ENCODE data around the gene PLN.

The PLN gene

DNA sequence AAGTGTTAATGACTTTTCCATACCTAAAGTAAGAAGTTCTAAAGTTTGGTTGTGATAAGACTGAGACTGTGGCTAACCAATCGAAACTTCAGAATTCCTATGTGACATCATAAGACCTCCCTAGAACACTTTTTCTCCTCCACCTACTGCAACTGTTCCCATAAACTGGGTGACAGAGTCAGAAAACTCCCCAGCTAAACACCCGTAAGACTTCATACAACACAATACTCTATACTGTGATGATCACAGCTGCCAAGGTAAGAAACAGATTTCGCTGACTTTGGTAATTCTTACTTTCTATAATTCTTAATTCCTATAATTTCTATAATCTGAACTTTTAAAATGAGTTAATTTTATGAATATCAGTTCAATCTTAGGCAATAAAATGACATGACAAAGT, at the start of gene PLN:
TSS of gene PLN (plus strand) at position 161 of the 400 bp plus-strand sequence. CDS start 10,626 bp downstream, outside the sequence.
- no peak within 1 kb of the TSS for H3K4me3 ChIP-seq (ENCODE audit: low read length)
- no peaks in the 10 kb centered on the region for H3K9me3 ChIP-seq (ENCODE audit: low read length)
- no peaks in the 10 kb centered on the region for H3K36me3 ChIP-seq (ENCODE audit: insufficient read depth, low read length)
- no peaks in the 10 kb centered on the region for H3K27me3 ChIP-seq (ENCODE audit: insufficient read depth, low read length)
- no peaks in the 10 kb centered on the region for H3K4me1 ChIP-seq (ENCODE audit: insufficient read depth, low read length)
- no peak within 1 kb of the TSS for H2AFZ ChIP-seq (ENCODE audit: low read depth, low read length)

DNA sequence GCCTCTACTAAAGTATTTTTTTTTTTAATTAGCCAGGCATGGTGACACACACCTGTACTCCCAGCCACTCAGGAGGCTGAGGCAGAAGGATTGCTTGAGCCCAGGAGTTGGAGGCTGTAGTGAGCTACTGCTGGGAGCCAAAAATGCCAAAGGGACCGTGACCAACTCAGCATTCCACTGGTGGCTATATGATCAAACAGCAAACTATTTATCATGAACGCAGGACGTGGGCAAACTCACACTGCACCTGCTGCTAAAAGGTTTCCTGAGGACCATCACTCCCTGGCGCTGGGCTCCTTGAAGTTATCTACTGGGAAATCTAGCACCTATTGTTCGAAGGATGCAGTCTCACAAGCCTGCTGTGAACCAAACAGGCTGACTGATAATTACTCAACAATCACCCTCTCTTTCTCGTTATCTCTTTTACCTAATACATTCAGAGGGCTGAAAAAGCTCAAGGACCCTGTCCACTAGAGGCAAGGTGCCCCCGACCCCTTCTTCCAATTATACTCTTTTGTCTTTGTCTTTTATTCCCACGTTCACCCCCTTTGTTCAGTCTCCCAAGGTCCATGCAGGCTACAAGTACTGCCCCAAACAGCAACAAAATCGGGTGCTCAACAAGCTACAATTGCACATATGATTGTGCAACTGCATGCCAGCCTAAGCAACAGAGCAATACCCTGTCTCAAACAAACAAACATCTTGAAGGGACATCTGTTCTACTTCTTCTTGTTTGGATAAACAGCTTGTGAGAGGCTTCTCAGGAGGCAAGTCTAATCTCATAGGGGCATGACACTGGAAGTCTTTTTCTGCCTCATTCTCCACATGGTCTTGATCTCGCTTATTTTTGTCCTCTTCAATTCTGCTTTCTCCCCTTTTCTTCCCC, 47.7 kb upstream of the PLN start:
- H3K4me1 ChIP-seq (ENCODE audit: insufficient read depth, low read length) = no peaks in the 10 kb centered on the region
- H3K36me3 ChIP-seq (ENCODE audit: insufficient read depth, low read length) = no peaks in the 10 kb centered on the region
- H3K4me3 ChIP-seq (ENCODE audit: low read length) = no peak overlapping the region
- no peaks in the 10 kb centered on the region for H3K9me3 ChIP-seq (ENCODE audit: low read length)
- H3K27me3 ChIP-seq (ENCODE audit: insufficient read depth, low read length) = no peaks in the 10 kb centered on the region
- no peak overlapping the region for H2AFZ ChIP-seq (ENCODE audit: low read depth, low read length)

DNA sequence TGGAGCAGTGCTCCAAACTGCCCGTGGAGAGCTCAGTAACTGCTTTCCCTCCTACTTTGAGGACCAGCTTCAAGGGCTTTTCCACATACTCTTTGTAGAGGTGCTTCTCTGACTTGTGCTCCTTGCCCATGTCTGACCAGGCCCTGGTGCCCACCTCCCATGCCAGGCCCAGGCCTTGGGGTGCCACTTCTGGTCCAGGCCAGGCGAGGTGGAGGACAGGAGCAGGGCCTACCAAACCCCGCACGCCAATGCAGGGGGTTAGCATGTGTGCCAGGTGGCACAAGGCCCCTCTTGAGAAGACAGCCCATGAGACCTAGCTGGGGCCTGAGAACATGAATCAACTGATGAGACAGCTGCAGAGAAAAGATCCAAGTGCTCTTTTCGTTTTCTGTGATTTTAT, 47.0 kb upstream of the PLN start:
- Histone ChIP-seq H3K4me1 (ENCODE audit: insufficient read depth, low read length) (no peaks in the 10 kb centered on the region), H3K9me3 (ENCODE audit: low read length) (no peaks in the 10 kb centered on the region), H2AFZ (ENCODE audit: low read depth, low read length) (no peak overlapping the region), H3K27me3 (ENCODE audit: insufficient read depth, low read length) (no peaks in the 10 kb centered on the region), H3K4me3 (ENCODE audit: low read length) (no peak overlapping the region), H3K36me3 (ENCODE audit: insufficient read depth, low read length) (no peaks in the 10 kb centered on the region)

DNA sequence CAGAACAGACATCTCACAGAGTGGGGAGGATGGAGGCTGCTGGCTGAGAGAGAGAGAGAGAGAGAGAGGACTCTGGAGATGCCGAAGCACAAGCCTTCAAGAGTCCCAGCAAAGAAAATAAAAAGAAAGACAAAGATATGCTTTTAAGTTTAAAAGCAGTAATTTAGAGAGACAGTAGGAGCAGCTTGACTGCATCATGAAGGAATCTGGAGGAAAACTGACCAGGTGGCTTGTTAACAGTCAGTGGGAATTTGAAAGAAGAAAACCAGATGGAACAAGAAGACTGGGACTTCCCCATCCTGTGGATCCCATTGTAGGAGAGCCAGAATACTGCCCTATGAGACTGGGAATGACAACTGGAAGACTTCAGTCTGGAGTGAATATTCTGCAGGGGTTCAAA, 46.3 kb upstream of the PLN start:
- no peak overlapping the region for H3K4me3 ChIP-seq (ENCODE audit: low read length)
- H3K4me1 ChIP-seq (ENCODE audit: insufficient read depth, low read length) = no peaks in the 10 kb centered on the region
- H3K9me3 ChIP-seq (ENCODE audit: low read length) = no peaks in the 10 kb centered on the region
- no peaks in the 10 kb centered on the region for H3K36me3 ChIP-seq (ENCODE audit: insufficient read depth, low read length)
- H2AFZ ChIP-seq (ENCODE audit: low read depth, low read length) = no peak overlapping the region
- no peaks in the 10 kb centered on the region for H3K27me3 ChIP-seq (ENCODE audit: insufficient read depth, low read length)

DNA sequence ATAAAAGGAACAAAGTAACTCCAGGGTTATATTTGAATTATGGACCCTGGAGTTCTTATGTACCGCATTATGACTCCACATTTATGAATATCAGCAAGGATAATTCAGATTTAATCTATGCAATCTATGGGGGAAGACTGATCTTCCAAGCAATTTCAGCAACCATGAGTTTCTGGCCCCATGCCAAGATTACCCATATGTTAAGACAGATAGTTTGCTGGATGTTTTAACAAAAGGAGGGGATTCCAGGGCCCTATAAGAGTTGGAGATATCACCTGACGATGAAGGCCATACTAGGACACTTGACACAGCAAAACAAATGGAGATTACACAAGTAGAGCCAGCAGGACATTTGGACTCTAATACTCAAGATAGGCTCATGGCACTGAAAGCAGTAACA, 45.9 kb upstream of the PLN start:
- H3K9me3 ChIP-seq (ENCODE audit: low read length) = no peaks in the 10 kb centered on the region
- no peaks in the 10 kb centered on the region for H3K36me3 ChIP-seq (ENCODE audit: insufficient read depth, low read length)
- no peaks in the 10 kb centered on the region for H3K27me3 ChIP-seq (ENCODE audit: insufficient read depth, low read length)
- H3K4me1 ChIP-seq (ENCODE audit: insufficient read depth, low read length) = no peaks in the 10 kb centered on the region
- no peak overlapping the region for H2AFZ ChIP-seq (ENCODE audit: low read depth, low read length)
- no peak overlapping the region for H3K4me3 ChIP-seq (ENCODE audit: low read length)

DNA sequence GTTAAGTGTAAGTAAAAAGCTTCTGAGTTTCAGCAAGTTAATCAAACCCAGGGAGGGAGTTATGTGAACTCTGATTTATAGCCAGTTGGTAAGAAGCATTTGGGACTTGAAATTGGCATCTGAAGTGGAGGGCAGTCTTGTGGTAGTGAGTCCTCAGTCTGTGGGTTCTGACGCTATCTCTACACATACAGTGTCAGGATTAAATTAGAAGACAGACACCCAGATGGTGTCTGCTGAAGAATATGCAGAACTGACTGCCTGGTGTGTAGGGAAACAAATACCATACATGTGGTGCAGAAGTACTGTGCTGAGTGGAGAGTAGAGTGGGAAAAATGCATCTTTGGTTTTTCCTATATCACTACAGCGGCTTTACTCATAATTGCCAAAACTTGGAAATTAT, 43.5 kb upstream of the PLN start:
- no peaks in the 10 kb centered on the region for H3K27me3 ChIP-seq (ENCODE audit: insufficient read depth, low read length)
- no peak overlapping the region for H3K4me3 ChIP-seq (ENCODE audit: low read length)
- H3K9me3 ChIP-seq (ENCODE audit: low read length) = no peaks in the 10 kb centered on the region
- no peaks in the 10 kb centered on the region for H3K36me3 ChIP-seq (ENCODE audit: insufficient read depth, low read length)
- H3K4me1 ChIP-seq (ENCODE audit: insufficient read depth, low read length) = no peaks in the 10 kb centered on the region
- no peak overlapping the region for H2AFZ ChIP-seq (ENCODE audit: low read depth, low read length)

DNA sequence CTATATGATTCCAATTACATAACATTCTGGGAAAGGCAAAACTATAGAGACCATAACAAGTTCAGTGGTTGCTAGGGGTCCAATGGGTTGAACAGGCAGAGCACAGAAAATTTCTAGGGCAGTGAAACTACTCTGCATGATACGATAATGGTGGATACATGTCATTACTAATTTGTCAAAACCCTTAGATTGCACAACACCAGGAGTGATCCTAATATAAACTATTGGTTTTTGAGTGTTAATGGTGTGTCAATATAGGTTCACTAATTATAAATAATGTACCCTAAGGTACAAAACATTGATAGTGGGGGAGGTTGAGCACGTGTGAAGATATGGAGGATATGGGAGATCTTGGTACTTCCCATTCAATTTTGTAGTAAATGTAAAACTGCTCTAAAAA, 42.4 kb upstream of the PLN start:
- Histone ChIP-seq H2AFZ (ENCODE audit: low read depth, low read length) (no peak overlapping the region), H3K4me3 (ENCODE audit: low read length) (no peak overlapping the region), H3K9me3 (ENCODE audit: low read length) (no peaks in the 10 kb centered on the region), H3K27me3 (ENCODE audit: insufficient read depth, low read length) (no peaks in the 10 kb centered on the region), H3K36me3 (ENCODE audit: insufficient read depth, low read length) (no peaks in the 10 kb centered on the region), H3K4me1 (ENCODE audit: insufficient read depth, low read length) (no peaks in the 10 kb centered on the region)

DNA sequence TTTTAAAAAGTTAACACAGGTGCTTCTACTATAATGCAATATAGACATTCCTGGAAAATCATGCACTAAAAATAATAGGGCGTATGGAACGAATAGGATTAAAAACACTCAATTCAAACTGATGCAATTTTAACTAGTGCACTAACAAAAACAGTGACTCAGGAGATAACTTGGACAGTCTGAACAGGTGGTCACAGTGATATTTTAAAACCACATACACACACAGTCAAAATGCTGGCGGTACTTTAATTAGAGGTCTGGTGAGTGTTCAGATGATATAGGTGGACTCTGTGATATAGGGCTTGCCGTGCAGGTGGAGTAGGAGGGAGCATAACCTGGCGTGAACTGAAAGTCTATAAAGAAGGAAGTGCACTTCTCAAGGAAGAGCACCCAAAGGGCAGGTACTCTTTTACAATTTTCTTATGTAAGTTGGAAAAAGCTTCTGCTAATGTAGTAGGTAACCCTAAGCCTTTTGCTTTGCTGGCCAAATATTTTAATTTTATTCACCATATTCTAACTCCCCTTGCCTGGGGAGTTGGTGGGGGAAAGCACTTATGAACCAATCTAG, 41.9 kb upstream of the PLN start:
- Histone ChIP-seq H3K9me3 (ENCODE audit: low read length) (no peaks in the 10 kb centered on the region), H3K4me1 (ENCODE audit: insufficient read depth, low read length) (no peaks in the 10 kb centered on the region), H2AFZ (ENCODE audit: low read depth, low read length) (no peak overlapping the region), H3K27me3 (ENCODE audit: insufficient read depth, low read length) (no peaks in the 10 kb centered on the region), H3K36me3 (ENCODE audit: insufficient read depth, low read length) (no peaks in the 10 kb centered on the region), H3K4me3 (ENCODE audit: low read length) (no peak overlapping the region)

DNA sequence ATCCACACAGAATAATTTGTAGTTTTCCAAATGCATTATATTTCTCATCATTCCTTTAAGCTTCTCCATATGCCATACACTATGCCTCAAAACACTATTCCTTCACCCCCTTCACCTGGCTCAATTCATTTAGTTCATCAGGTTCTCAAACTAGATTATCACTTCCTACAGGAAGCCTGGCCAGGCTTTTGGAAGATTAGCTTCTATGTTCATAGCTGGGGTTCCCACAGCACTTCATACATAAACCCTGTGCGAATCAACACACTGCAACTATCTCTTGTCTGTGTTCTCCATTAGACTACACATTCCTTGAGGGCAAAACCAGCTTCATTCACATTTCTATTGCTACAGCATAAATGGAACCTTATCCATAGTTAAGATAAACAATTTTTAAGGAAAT, 40.5 kb upstream of the PLN start:
- Histone ChIP-seq H2AFZ (ENCODE audit: low read depth, low read length) (no peak overlapping the region), H3K9me3 (ENCODE audit: low read length) (no peaks in the 10 kb centered on the region), H3K4me3 (ENCODE audit: low read length) (no peak overlapping the region)

DNA sequence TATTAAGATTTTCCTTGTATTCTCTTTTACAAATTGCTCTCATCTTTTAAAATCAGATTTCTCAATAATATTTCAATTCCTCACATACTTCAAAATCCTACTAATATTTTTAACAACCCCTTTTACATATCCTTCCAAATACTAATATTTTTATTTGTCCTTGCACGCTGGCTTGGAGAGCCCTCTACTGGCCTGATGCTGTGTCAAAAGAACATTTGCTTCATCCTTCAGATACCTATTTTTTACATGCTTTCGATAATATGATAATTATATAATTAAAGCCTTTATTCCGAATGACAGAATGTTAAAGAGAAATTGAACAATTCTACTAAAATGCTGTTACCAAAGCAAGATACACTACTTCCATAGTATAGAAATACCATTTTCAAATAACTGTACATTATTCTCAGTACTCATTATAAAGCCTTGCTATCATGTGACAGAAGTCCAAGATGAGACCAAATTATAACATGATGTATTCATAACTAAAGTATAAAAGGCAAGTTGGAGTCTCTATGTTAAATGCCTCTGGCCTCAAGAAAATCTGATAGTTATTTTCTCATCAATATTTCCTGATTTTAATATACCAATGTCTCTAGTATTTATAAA, 39.0 kb upstream of the PLN start:
- H2AFZ ChIP-seq (ENCODE audit: low read depth, low read length) = no peak overlapping the region
- H3K36me3 ChIP-seq (ENCODE audit: insufficient read depth, low read length) = no peaks in the 10 kb centered on the region
- no peaks in the 10 kb centered on the region for H3K27me3 ChIP-seq (ENCODE audit: insufficient read depth, low read length)
- no peaks in the 10 kb centered on the region for H3K9me3 ChIP-seq (ENCODE audit: low read length)
- H3K4me3 ChIP-seq (ENCODE audit: low read length) = no peak overlapping the region
- no peaks in the 10 kb centered on the region for H3K4me1 ChIP-seq (ENCODE audit: insufficient read depth, low read length)

More for the DNA sequence above, 40.5 kb upstream of the PLN start:
- Histone ChIP-seq H3K27me3 (ENCODE audit: insufficient read depth, low read length) (no peaks in the 10 kb centered on the region), H3K36me3 (ENCODE audit: insufficient read depth, low read length) (no peaks in the 10 kb centered on the region), H3K4me1 (ENCODE audit: insufficient read depth, low read length) (no peaks in the 10 kb centered on the region)

DNA sequence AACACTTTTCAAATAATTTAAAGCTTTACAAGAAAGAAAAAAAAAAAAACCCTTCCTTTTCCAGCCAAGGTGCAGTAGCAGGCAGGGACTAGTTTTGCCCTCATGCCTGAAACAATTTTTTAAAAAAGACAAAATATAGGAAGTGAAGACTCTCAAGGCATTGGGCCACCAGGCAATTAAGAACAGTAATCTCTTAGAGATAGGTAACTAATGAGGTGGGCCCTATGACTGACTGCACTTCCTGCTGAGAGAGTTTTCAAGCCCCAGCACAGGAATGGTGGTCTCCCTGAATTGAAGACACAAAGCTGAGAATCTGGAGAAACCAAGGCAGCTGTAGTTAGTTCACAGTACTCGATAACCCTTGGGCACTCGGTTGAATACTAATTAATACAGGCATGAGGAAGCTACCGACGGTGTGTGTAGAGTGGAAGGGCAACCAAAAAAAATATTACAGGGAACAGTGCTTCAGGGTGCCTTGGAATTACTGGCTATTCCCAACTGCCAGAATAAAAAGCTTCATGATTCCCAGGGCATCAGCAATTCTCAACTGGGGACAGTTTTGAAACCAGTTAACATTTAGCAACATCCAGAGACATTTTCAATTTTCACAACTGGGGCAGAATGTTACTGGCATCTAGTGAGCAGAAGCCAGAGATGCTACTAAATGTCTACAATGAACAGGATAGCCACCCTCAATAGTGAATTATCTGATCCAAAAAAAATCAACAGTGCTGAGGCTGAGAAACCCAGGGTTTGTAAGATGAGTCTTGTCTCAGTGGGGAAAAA, 36.0 kb upstream of the PLN start:
- H2AFZ ChIP-seq (ENCODE audit: low read depth, low read length) = no peak overlapping the region
- no peaks in the 10 kb centered on the region for H3K9me3 ChIP-seq (ENCODE audit: low read length)
- H3K27me3 ChIP-seq (ENCODE audit: insufficient read depth, low read length) = no peaks in the 10 kb centered on the region
- no peaks in the 10 kb centered on the region for H3K4me1 ChIP-seq (ENCODE audit: insufficient read depth, low read length)
- no peaks in the 10 kb centered on the region for H3K36me3 ChIP-seq (ENCODE audit: insufficient read depth, low read length)
- no peak overlapping the region for H3K4me3 ChIP-seq (ENCODE audit: low read length)

DNA sequence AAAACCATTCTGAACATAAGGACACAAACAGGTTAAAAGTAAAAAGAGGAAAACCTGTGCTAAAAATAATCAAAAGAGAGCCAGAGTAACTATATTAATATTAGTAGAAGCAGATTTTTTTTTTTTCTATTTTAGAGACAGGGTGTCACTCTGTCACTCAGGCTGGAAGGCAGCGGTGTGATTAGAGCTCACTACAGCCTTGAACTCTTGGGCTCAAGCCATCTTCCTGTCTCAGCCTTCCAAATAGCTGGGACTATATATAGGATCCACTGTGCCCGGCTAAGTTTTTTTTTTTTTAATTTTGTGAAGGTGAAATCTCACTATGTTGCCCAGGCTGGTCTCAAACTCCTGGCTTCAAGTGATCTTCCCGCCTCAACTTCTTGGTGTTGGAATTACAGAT, 33.4 kb upstream of the PLN start:
- no peaks in the 10 kb centered on the region for H3K4me1 ChIP-seq (ENCODE audit: insufficient read depth, low read length)
- no peak overlapping the region for H3K4me3 ChIP-seq (ENCODE audit: low read length)
- H3K36me3 ChIP-seq (ENCODE audit: insufficient read depth, low read length) = no peaks in the 10 kb centered on the region
- H3K27me3 ChIP-seq (ENCODE audit: insufficient read depth, low read length) = no peaks in the 10 kb centered on the region
- no peaks in the 10 kb centered on the region for H3K9me3 ChIP-seq (ENCODE audit: low read length)
- no peak overlapping the region for H2AFZ ChIP-seq (ENCODE audit: low read depth, low read length)

DNA sequence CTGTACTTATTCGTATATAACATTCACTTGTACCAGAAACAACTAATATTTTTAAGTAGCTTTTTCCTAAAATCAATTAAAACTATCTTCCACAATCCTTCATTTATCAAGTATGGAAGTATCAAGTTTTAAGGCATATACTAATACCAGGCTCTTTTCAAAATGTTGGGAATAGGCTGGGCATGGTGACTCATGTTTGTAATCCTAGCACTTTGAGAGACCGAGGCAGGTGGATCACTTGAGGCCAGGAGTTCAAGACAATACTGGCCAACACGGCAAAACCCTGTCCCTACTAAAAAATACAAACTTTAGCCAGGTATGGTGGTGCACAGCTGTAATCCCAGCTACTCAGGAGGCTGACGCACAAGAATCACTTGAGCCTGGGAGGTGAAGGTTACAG, 25.7 kb upstream of the PLN start:
- Histone ChIP-seq H3K9me3 (ENCODE audit: low read length) (no peaks in the 10 kb centered on the region), H3K36me3 (ENCODE audit: insufficient read depth, low read length) (no peaks in the 10 kb centered on the region), H3K27me3 (ENCODE audit: insufficient read depth, low read length) (no peaks in the 10 kb centered on the region), H2AFZ (ENCODE audit: low read depth, low read length) (no peak overlapping the region), H3K4me3 (ENCODE audit: low read length) (no peak overlapping the region), H3K4me1 (ENCODE audit: insufficient read depth, low read length) (no peaks in the 10 kb centered on the region)
